SU-DHL-6 (cell line): ENCODE results near the gene RNF167.

Source experiments
- H2AFZ ChIP-seq: fragments of 200-600 bp; sonication (generic); 2 replicates; pipeline ENCODE4 v1.6.1; 2014; ENCODE audit warnings: low read depth, mild to moderate bottlenecking, moderate library complexity, mixed read lengths, antibody characterized with exemption, low read length; ENCODE audit not compliant: severe bottlenecking
- H3F3A ChIP-seq: fragments of 200-600 bp; shearing (Covaris generic); 2 replicates; pipeline ENCODE4 v1.6.0; 2016; ENCODE audit warnings: antibody characterized with exemption, mild to moderate bottlenecking; ENCODE audit not compliant: insufficient read depth
- H3K27ac ChIP-seq: fragments of 200-600 bp; sonication (generic); 2 replicates; pipeline ENCODE4 v1.5.1; 2016; ENCODE audit warnings: low read depth, mild to moderate bottlenecking, low read length, moderate library complexity, mixed read lengths
- H3K27me3 ChIP-seq: fragments of 200-600 bp; sonication (generic), shearing (Covaris generic); 2 replicates; pipeline ENCODE4 v1.6.0; 2014; ENCODE audit warnings: mild to moderate bottlenecking, low read length
- H3K36me3 ChIP-seq: fragments of 200-600 bp; sonication (generic); 2 replicates; pipeline ENCODE4 v1.6.1; 2014; ENCODE audit warnings: mild to moderate bottlenecking, low read length, mixed read lengths
- H3K4me2 ChIP-seq: fragments of 300-600, 200-600 bp; shearing (Covaris generic), sonication (generic); 2 replicates; pipeline ENCODE4 v1.6.0; 2014; ENCODE audit warnings: low read length, low read depth, mild to moderate bottlenecking; ENCODE audit not compliant: poor library complexity, severe bottlenecking
- H3K4me3 ChIP-seq: fragments of 200-600 bp; sonication (generic); 2 replicates; pipeline ENCODE4 v1.5.1; 2014; ENCODE audit warnings: antibody characterized with exemption, low read length, mild to moderate bottlenecking, mixed read lengths; ENCODE audit not compliant: insufficient read depth, poor library complexity, severe bottlenecking
- H3K79me2 ChIP-seq: fragments of 200-600 bp; sonication (generic); 2 replicates; pipeline ENCODE4 v1.6.1; 2014; ENCODE audit warnings: mild to moderate bottlenecking, low read length, moderate library complexity; ENCODE audit not compliant: insufficient read depth
- H3K9ac ChIP-seq: fragments of 200-600 bp; sonication (generic); 2 replicates; pipeline ENCODE4 v1.7.0; 2014; ENCODE audit warnings: mild to moderate bottlenecking, low read length
- H3K9me2 ChIP-seq: fragments of 200-600 bp; sonication (generic); replicated peaks from 2 replicates; pipeline ENCODE4 v1.6.1; 2014; ENCODE audit warnings: low read length; ENCODE audit not compliant: insufficient read depth
- H3K9me3 ChIP-seq: fragments of 200-600 bp; sonication (generic); 2 replicates; pipeline ENCODE4 v1.6.1; 2014; ENCODE audit warnings: low read length, mixed read lengths; ENCODE audit not compliant: insufficient read depth
- H4K20me1 ChIP-seq: fragments of 200-600 bp; sonication (generic); 2 replicates; pipeline ENCODE4 v1.6.1; 2014; ENCODE audit warnings: low read depth, mild to moderate bottlenecking, antibody characterized with exemption, low read length, moderate library complexity, mixed read lengths
- EZH2phosphoT487 ChIP-seq: fragments of 200-600 bp; sonication (generic), shearing (Covaris generic); conservative IDR thresholded peaks from 2 replicates; pipeline ENCODE4 v1.6.1; 2018; ENCODE audit warnings: mild to moderate bottlenecking, antibody characterized with exemption, low read length, moderate library complexity, mixed read lengths
- TF ChIP-seq, protein P1 (sequence below): fragments of 200-600 bp; sonication (generic); IDR thresholded peaks from one replicate; pipeline ENCODE4 v1.5.1; 2017; ENCODE audit warnings: antibody characterized with exemption, mild to moderate bottlenecking, low read length, moderate library complexity; ENCODE audit not compliant: insufficient read depth, poor library complexity, severe bottlenecking

The RNF167 gene

DNA sequence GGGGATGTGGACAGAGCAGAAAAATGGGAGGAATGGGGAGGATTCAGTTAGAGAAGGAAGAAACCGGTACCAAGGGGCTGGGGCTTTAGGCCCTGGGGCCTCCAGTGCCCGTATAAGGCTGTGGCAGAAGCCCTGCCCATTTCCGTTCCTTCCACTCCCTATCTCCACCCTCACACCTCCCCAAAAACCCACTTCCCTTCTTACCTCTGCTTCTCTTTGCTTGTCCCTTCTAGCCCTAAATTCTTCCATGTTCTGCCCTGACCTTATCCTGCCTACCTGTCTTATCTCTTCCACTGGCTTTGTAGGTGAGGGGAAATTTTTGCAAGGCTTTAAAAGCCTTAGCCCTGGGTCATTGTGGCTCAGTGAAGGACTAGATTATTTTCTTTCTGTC is 4.1 kb downstream of the RNF167 start:
- H4K20me1 ChIP-seq, result peaks cover 3% of the 10 kb centered on the region; the same call in 1 of the 2 replicates
- H3K9me3 ChIP-seq, result no peaks in the 10 kb centered on the region
- H3K27me3 ChIP-seq, result no peaks in the 10 kb centered on the region
- H3K9me2 ChIP-seq, result no peaks in the 10 kb centered on the region
- no peak overlapping the region for H2AFZ ChIP-seq
- H3K79me2 ChIP-seq, result peaks cover 67% of the 10 kb centered on the region
- peak overlapping the region; percentile 90 for H3K4me2 ChIP-seq
- H3K9ac ChIP-seq, result peak overlapping the region; percentile 37
- no peak overlapping the region for H3K4me3 ChIP-seq
- TF ChIP-seq, protein P1, sequence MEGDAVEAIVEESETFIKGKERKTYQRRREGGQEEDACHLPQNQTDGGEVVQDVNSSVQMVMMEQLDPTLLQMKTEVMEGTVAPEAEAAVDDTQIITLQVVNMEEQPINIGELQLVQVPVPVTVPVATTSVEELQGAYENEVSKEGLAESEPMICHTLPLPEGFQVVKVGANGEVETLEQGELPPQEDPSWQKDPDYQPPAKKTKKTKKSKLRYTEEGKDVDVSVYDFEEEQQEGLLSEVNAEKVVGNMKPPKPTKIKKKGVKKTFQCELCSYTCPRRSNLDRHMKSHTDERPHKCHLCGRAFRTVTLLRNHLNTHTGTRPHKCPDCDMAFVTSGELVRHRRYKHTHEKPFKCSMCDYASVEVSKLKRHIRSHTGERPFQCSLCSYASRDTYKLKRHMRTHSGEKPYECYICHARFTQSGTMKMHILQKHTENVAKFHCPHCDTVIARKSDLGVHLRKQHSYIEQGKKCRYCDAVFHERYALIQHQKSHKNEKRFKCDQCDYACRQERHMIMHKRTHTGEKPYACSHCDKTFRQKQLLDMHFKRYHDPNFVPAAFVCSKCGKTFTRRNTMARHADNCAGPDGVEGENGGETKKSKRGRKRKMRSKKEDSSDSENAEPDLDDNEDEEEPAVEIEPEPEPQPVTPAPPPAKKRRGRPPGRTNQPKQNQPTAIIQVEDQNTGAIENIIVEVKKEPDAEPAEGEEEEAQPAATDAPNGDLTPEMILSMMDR, result no peak
- no peak for TF ChIP-seq EZH2phosphoT487
- H3K36me3 ChIP-seq, result peaks cover 11% of the 10 kb centered on the region; the same call in 1 of the 2 replicates
- H3K27ac ChIP-seq, result peak overlapping the region; percentile 100
- peaks cover 72% of the 10 kb centered on the region for H3F3A ChIP-seq

DNA sequence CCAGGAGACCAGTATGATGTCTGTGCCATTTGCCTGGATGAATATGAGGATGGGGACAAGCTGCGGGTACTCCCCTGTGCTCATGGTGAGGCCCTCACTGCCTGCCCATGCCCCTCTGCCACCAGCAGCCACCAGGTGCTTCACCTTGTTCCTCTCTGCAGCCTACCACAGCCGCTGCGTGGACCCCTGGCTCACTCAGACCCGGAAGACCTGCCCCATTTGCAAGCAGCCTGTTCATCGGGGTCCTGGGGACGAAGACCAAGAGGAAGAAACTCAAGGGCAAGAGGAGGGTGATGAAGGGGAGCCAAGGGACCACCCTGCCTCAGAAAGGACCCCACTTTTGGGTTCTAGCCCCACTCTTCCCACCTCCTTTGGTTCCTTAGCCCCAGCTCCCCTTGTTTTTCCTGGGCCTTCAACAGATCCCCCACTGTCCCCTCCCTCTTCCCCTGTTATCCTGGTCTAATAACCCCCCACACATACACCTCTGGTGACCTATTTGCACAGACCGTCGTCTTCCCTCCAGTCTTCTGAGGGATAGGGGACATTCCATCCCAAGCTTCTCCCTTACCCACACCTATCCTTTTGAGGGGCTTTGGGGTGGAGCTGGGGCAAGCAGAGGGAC is 4.6 kb downstream of the RNF167 start:
- Histone ChIP-seq H3K36me3 (peaks cover 11% of the 10 kb centered on the region; the same call in 1 of the 2 replicates), H3K9ac (peak overlapping the region; percentile 37)

DNA sequence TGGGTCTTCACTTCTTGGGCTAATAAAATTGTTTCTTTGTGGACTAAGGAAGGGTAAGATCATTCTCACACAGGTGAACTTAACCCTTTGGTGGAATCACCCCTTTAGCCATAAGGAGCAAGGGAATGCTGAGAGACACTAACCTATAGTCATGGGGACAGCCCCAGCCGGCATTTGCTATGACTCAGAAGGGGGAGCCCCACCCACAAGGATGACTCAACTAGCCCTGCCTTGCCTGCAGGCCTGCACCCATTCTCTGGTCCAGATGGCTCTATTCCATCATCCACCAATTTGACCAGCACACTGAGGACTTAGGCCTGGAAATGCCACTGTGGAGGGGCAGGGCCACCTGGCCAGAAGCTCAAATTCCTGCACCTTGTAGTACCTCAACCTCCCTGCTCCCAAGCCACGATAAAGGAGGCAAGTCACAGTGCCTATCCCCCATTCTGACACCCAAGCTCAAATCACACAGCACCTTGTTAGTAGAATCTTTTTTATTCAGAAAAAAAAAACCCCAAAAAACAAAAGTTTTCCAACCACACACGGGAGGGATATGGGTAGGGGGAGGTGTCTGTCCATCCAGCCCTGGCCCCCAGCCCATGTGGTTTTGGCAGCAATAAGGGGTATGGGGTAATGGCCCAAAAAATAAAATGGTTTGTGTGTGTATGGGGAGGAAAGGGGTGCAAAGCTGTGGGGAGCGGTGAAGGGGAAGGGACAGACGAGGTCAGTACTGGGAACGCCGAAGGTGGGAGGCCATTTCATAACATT is 5.3 kb downstream of the RNF167 start:
- H4K20me1 ChIP-seq, result peaks cover 3% of the 10 kb centered on the region; the same call in 1 of the 2 replicates
- peak overlapping the region; percentile 20 for H3K4me3 ChIP-seq
- no peaks in the 10 kb centered on the region for H3K9me2 ChIP-seq
- no peak for TF ChIP-seq EZH2phosphoT487
- TF ChIP-seq, protein P1, result no peak
- no peaks in the 10 kb centered on the region for H3K9me3 ChIP-seq
- H3K79me2 ChIP-seq, result peaks cover 62% of the 10 kb centered on the region
- peaks cover 73% of the 10 kb centered on the region for H3F3A ChIP-seq
- H3K36me3 ChIP-seq, result peaks cover 11% of the 10 kb centered on the region; the same call in 1 of the 2 replicates
- H2AFZ ChIP-seq, result no peak overlapping the region
- H3K9ac ChIP-seq, result peak overlapping the region; percentile 37; the same call in 1 of the 2 replicates
- H3K27me3 ChIP-seq, result no peaks in the 10 kb centered on the region
- peak overlapping the region; percentile 100 for H3K27ac ChIP-seq
- peak overlapping the region; percentile 90 for H3K4me2 ChIP-seq

More for the DNA sequence above, 4.6 kb downstream of the RNF167 start:
- H3K27ac ChIP-seq, result peak overlapping the region; percentile 100
- no peaks in the 10 kb centered on the region for H3K27me3 ChIP-seq
- no peaks in the 10 kb centered on the region for H3K9me2 ChIP-seq
- TF ChIP-seq, protein P1, result no peak
- no peak for TF ChIP-seq EZH2phosphoT487
- no peak overlapping the region for H2AFZ ChIP-seq
- peak overlapping the region; percentile 90 for H3K4me2 ChIP-seq
- no peaks in the 10 kb centered on the region for H3K9me3 ChIP-seq
- H4K20me1 ChIP-seq, result peaks cover 3% of the 10 kb centered on the region; the same call in 1 of the 2 replicates
- H3K79me2 ChIP-seq, result peaks cover 62% of the 10 kb centered on the region
- peaks cover 74% of the 10 kb centered on the region for H3F3A ChIP-seq
- H3K4me3 ChIP-seq, result no peak overlapping the region
